HCT116 (cell line): ENCODE results near the gene RAD50. TPM values are rescaled to one million over a fixed set of nuclear protein-coding genes. Genes with fewer than 3 reads are reported as not detected.

Source experiments
- ATAC-seq: fragments of 200-7000 bp; cut with Tn5 transposase; 2 replicates; pipeline ENCODE4 v1.9.1; 2020; ENCODE audit warnings: mild to moderate bottlenecking, moderate library complexity
- BruUV-seq: library from RNA; stranded (reverse); fragments of 400-500 nt; replicated peaks from 2 replicates; lab custom pipeline; 2021; lab: Mats Ljungman, UMichigan
- CTCF ChIA-PET: fragments of 300-600 bp; sonication (Branson Sonifier 250); formaldehyde crosslinking; loops from one replicate; lab custom pipeline; 2021; ENCODE audit warnings: antibody characterized with exemption; lab: Charles Lee
- POLR2A ChIA-PET: fragments of 300-600, 350-600 bp; sonication (Branson Sonifier 250); formaldehyde crosslinking; loops from one replicate; lab custom pipeline; 2021; ENCODE audit warnings: antibody characterized with exemption; lab: Charles Lee
- RAD21 ChIA-PET, 2 experiments: fragments of 300-600 bp; sonication (Branson Sonifier 250); formaldehyde crosslinking; loops; one replicate each; lab custom pipeline; 2023; ENCODE audit warnings: low total read pairs in 2 of 2; ENCODE audit not compliant: uncharacterized antibody in 2 of 2, unreplicated experiment in 2 of 2, low non-redundant PET in 1 of 2; lab: Charles Lee
- DNase-seq: peaks from one replicate; pipeline ENCODE4 v3.0.0-alpha.2; 2010; ENCODE audit warnings: low read depth, low spot score
- H2AFZ ChIP-seq: fragments of 200-600 bp; shearing (Covaris generic), sonication (generic); 2 replicates; pipeline ENCODE4 v1.6.1; 2017; ENCODE audit warnings: low read depth, mixed run types, mixed read lengths, antibody characterized with exemption, low read length; ENCODE audit not compliant: poor library complexity, severe bottlenecking
- H3K27ac ChIP-seq: 2 replicates; pipeline ENCODE4 v1.5.1; 2012; ENCODE audit warnings: low read depth, low read length
- H3K27me3 ChIP-seq: fragments of 200-600 bp; sonication (generic); 2 replicates; pipeline ENCODE4 v1.6.1; 2016; ENCODE audit warnings: mixed run types, low read length, mixed read lengths; ENCODE audit not compliant: insufficient read depth
- H3K36me3 ChIP-seq, 2 experiments: fragments of 200-500 bp in 1 of 2; fragments of 200-600 bp in 1 of 2; sonication (Bioruptor generic) in 1 of 2; sonication (generic) in 1 of 2; 2 replicates each; pipeline versions ENCODE4 v1.5.1 to v1.6.1; 2014 to 2016; ENCODE audit warnings: low read length in 2 of 2, inconsistent platforms in 1 of 2, mixed read lengths in 1 of 2, mixed run types in 1 of 2; ENCODE audit not compliant: insufficient read depth in 2 of 2, control insufficient read depth in 1 of 2
- H3K4me1 ChIP-seq, 2 experiments: fragments of 200-600 bp in 1 of 2; sonication (generic) in 1 of 2; 2 replicates each; pipeline versions ENCODE4 v1.5.1 to v1.6.1; 2012 to 2017; ENCODE audit warnings: low read length in 2 of 2, inconsistent platforms in 1 of 2, mild to moderate bottlenecking in 1 of 2, mixed read lengths in 1 of 2, mixed run types in 1 of 2, moderate library complexity in 1 of 2; ENCODE audit not compliant: insufficient read depth in 2 of 2, control insufficient read depth in 1 of 2
- H3K4me2 ChIP-seq: fragments of 200-600 bp; sonication (generic); 2 replicates; pipeline ENCODE4 v1.6.1; 2017; ENCODE audit warnings: mixed run types, low read length, mixed read lengths
- H3K4me3 ChIP-seq, 2 experiments: fragments of 200-600 bp in 1 of 2; sonication (generic) in 1 of 2; replicated peaks in 1 of 2; 2 replicates each; pipeline ENCODE4 v1.5.1; 2011 to 2016; ENCODE audit warnings: low read length in 2 of 2, control low read depth in 1 of 2, low read depth in 1 of 2, mild to moderate bottlenecking in 1 of 2, mixed read lengths in 1 of 2, mixed run types in 1 of 2
- H3K79me2 ChIP-seq: fragments of 200-600 bp; sonication (generic); 2 replicates; pipeline ENCODE4 v1.6.1; 2017; ENCODE audit warnings: mild to moderate bottlenecking, mixed run types, low read length, moderate library complexity, mixed read lengths; ENCODE audit not compliant: insufficient read depth
- H3K9ac ChIP-seq: fragments of 200-600 bp; sonication (generic); 2 replicates; pipeline ENCODE4 v1.6.1; 2016; ENCODE audit warnings: low read length, mixed read lengths
- H3K9me2 ChIP-seq: fragments of 200-600 bp; sonication (generic), shearing (Covaris generic); 2 replicates; pipeline ENCODE4 v1.6.1; 2017; ENCODE audit warnings: mixed run types, mild to moderate bottlenecking, moderate library complexity; ENCODE audit not compliant: insufficient read depth
- H3K9me3 ChIP-seq, 2 experiments: fragments of 200-500 bp in 1 of 2; fragments of 200-600 bp in 1 of 2; sonication (Bioruptor generic) in 1 of 2; sonication (generic) in 1 of 2; 2 replicates each; pipeline ENCODE4 v1.6.1; 2014 to 2017; ENCODE audit warnings: low read length in 2 of 2, mixed read lengths in 2 of 2, inconsistent platforms in 1 of 2, low read depth in 1 of 2, mild to moderate bottlenecking in 1 of 2, mixed run types in 1 of 2, moderate library complexity in 1 of 2; ENCODE audit not compliant: control insufficient read depth in 1 of 2, insufficient read depth in 1 of 2
- H4K20me1 ChIP-seq: fragments of 200-600 bp; sonication (generic), shearing (Covaris generic); 2 replicates; pipeline ENCODE4 v1.6.1; 2017; ENCODE audit warnings: mixed run types, mild to moderate bottlenecking, moderate library complexity; ENCODE audit not compliant: insufficient read depth
- CEBPB ChIP-seq: IDR thresholded peaks from 2 replicates; pipeline ENCODE4 v1.6.1; 2012; ENCODE audit warnings: low read depth
- EGR1 ChIP-seq: IDR thresholded peaks from 2 replicates; pipeline ENCODE4 v1.6.1; 2012; ENCODE audit warnings: low read depth
- ELF1 ChIP-seq: IDR thresholded peaks from 2 replicates; pipeline ENCODE4 v1.6.1; 2012; ENCODE audit warnings: low read depth, borderline replicate concordance
- EZH2 ChIP-seq: fragments of 200-600 bp; sonication (generic); IDR thresholded peaks from 2 replicates; pipeline ENCODE4 v1.6.1; 2017; ENCODE audit warnings: antibody characterized with exemption, mixed run types
- JUND ChIP-seq: IDR thresholded peaks from 2 replicates; pipeline ENCODE4 v1.6.1; 2012
- POLR2A ChIP-seq: IDR thresholded peaks from 2 replicates; pipeline ENCODE4 v1.7.0; 2011; ENCODE audit warnings: borderline replicate concordance; ENCODE audit not compliant: insufficient read depth, insufficient read length; ENCODE audit errors: extremely low read depth
- REST ChIP-seq: IDR thresholded peaks from 2 replicates; pipeline ENCODE4 v1.6.1; 2012; ENCODE audit warnings: low read depth
- SIN3A ChIP-seq: IDR thresholded peaks from 2 replicates; pipeline ENCODE4 v1.6.1; 2012; ENCODE audit warnings: low read depth
- SP1 ChIP-seq: IDR thresholded peaks from 2 replicates; pipeline ENCODE4 v1.6.1; 2012; ENCODE audit warnings: low read depth
- SRF ChIP-seq: IDR thresholded peaks from 2 replicates; pipeline ENCODE4 v1.6.1; 2012; ENCODE audit warnings: low read depth
- TCF7L2 ChIP-seq: IDR thresholded peaks from 2 replicates; pipeline ENCODE4 v1.7.0; 2011; ENCODE audit warnings: borderline replicate concordance, inconsistent platforms; ENCODE audit not compliant: insufficient read depth, insufficient read length; ENCODE audit errors: extremely low read depth
- YY1 ChIP-seq: IDR thresholded peaks from 2 replicates; pipeline ENCODE4 v1.6.1; 2011; ENCODE audit warnings: low read length, low read depth, moderate library complexity, mild to moderate bottlenecking; ENCODE audit not compliant: insufficient replicate concordance; ENCODE audit errors: extremely low read depth
- ZBTB33 ChIP-seq: IDR thresholded peaks from 2 replicates; pipeline ENCODE4 v1.6.1; 2011; ENCODE audit warnings: mild to moderate bottlenecking, low read length, moderate library complexity; ENCODE audit not compliant: insufficient replicate concordance; ENCODE audit errors: extremely low read depth
- intact Hi-C: fragments of 100-400 bp; cut with micrococcal nuclease; formaldehyde crosslinking; loops from 2 replicates; pipeline ENCODE4 v1.10.0; 2022
- total RNA-seq: library from RNA; stranded (reverse); gene quantifications from one replicate; pipeline ENCODE4 v1.2.1, GENCODE V29; 2021; ENCODE audit not compliant: unreplicated experiment

RAD50 gene
- total RNA-seq, 1 experiment from 2014 or later = 43.6 TPM

GRCh38 chr5:132647473-132647872 lies 90.7 kb downstream of the RAD50 start:
- no peaks in the 10 kb centered on the region for H4K20me1 ChIP-seq
- no peaks in the 10 kb centered on the region for H3K9me2 ChIP-seq
- 0 out of 4 replicates have a peak, but pooled peaks cover 0 to 4% of the 10 kb centered on the region in 2 experiments for H3K9me3 ChIP-seq
- no peaks in the 10 kb centered on the region for H3K27me3 ChIP-seq
- no peak overlapping the region for H2AFZ ChIP-seq
- H3K4me1 ChIP-seq = no peaks in the 10 kb centered on the region
- no peak overlapping the region for H3K27ac ChIP-seq
- intact Hi-C loops = no loop called here
- no peak for ATAC-seq
- POLR2A ChIA-PET = no interaction called here
- H3K4me3 ChIP-seq = no peak overlapping the region
- no TSS peak for BruUV-seq
- no peak overlapping the region for H3K4me2 ChIP-seq
- CTCF ChIA-PET = no interaction called here
- no peak overlapping the region for H3K9ac ChIP-seq
- peaks cover 8% of the 10 kb centered on the region in 2 experiments; a peak in 3 of 4 replicates for H3K36me3 ChIP-seq
- TF ChIP-seq YY1 (no peak), SIN3A (no peak), CEBPB (no peak), SRF (no peak)
- RAD21 ChIA-PET = no interaction called here
- H3K79me2 ChIP-seq = no peaks in the 10 kb centered on the region
- no peak for DNase-seq

GRCh38 chr5:132648355-132648754 lies 91.6 kb downstream of the RAD50 start:
- intact Hi-C loops = no loop called here
- no peak overlapping the region for H3K4me3 ChIP-seq
- no peaks in the 10 kb centered on the region for H3K27me3 ChIP-seq
- H3K4me2 ChIP-seq = no peak overlapping the region
- H3K9me3 ChIP-seq = 0 out of 4 replicates have a peak, but pooled peaks cover 0 to 4% of the 10 kb centered on the region in 2 experiments
- CTCF ChIA-PET = no interaction called here
- H2AFZ ChIP-seq = no peak overlapping the region
- DNase-seq (no peak), ATAC-seq (no peak)
- H3K79me2 ChIP-seq = no peaks in the 10 kb centered on the region
- H3K36me3 ChIP-seq = peaks cover under 1% of the 10 kb centered on the region in 2 experiments; a peak in 3 of 4 replicates
- POLR2A ChIA-PET = no interaction called here
- no peaks in the 10 kb centered on the region for H4K20me1 ChIP-seq
- no peak overlapping the region for H3K9ac ChIP-seq
- TF ChIP-seq REST = no peak
- no peak for TF ChIP-seq JUND
- TF ChIP-seq POLR2A = no peak
- no peak for TF ChIP-seq EZH2
- no peak for TF ChIP-seq SIN3A
- TF ChIP-seq EGR1 = no peak
- TF ChIP-seq CEBPB = no peak
- no peak for TF ChIP-seq SP1
- TF ChIP-seq TCF7L2 = no peak
- no peak for TF ChIP-seq ELF1
- no peak for TF ChIP-seq ZBTB33
- no peaks in the 10 kb centered on the region for H3K4me1 ChIP-seq
- no peak overlapping the region for H3K27ac ChIP-seq
- RAD21 ChIA-PET = no interaction called here
- H3K9me2 ChIP-seq = no peaks in the 10 kb centered on the region
- BruUV-seq = no TSS peak
